Activated naive CD4-positive, alpha-beta T cell treated with anti-CD3 and anti-CD28 coated beads, Interleukin-2, amount 10 ng/mL, durations not matched to agents 7 days and 5 days (primary cell): Measurements from ENCODE around the gene HNRNPR.
"Not testable (repeated sequence)": the region's sequence is repeated elsewhere in the genome, so short reads cannot be mapped to it uniquely, and the experiment has no call there.

Source experiments
- CTCF ChIA-PET: fragments of 350-600 bp; sonication (Branson Sonifier 250); formaldehyde crosslinking; loops from one replicate; lab custom pipeline; 2021; ENCODE audit warnings: antibody characterized with exemption; lab: Charles Lee
- DNase-seq: peaks from one replicate; pipeline ENCODE4 v3.0.0-alpha.2; 2020
- H3K27ac Mint-ChIP-seq: one replicate; pipeline ENCODE4 v1.8.0; 2021; ENCODE audit warnings: mild to moderate bottlenecking, moderate library complexity, mixed read lengths
- H3K27me3 Mint-ChIP-seq: one replicate; pipeline ENCODE4 v1.8.0; 2021; ENCODE audit warnings: mild to moderate bottlenecking, mixed read lengths
- H3K36me3 Mint-ChIP-seq: one replicate; pipeline ENCODE4 v1.8.0; 2021; ENCODE audit warnings: mixed read lengths
- H3K4me1 Mint-ChIP-seq: one replicate; pipeline ENCODE4 v1.8.0; 2021; ENCODE audit warnings: mixed read lengths
- H3K4me3 Mint-ChIP-seq: one replicate; pipeline ENCODE4 v1.8.0; 2021; ENCODE audit warnings: mild to moderate bottlenecking, moderate library complexity, mixed read lengths
- H3K9me3 Mint-ChIP-seq: one replicate; pipeline ENCODE4 v1.8.0; 2021; ENCODE audit warnings: mixed read lengths

The HNRNPR gene

GRCh38 chr1:23374079-23374735 is 30.1 kb upstream of the HNRNPR start:
- H3K4me3 Mint-ChIP-seq, H3K36me3 Mint-ChIP-seq, H3K9me3 Mint-ChIP-seq, H3K27ac Mint-ChIP-seq, DNase-seq, CTCF ChIA-PET, H3K27me3 Mint-ChIP-seq: not testable (repeated sequence)
- peaks cover 20% of the 10 kb centered on the region for H3K4me1 Mint-ChIP-seq

GRCh38 chr1:23371987-23372880 is 28.1 kb upstream of the HNRNPR start:
- Mint-ChIP-seq H3K36me3 (peaks cover 10% of the 10 kb centered on the region), H3K4me3 (no peak overlapping the region), H3K27me3 (no peaks in the 10 kb centered on the region), H3K9me3 (no peaks in the 10 kb centered on the region), H3K27ac (no peak overlapping the region), H3K4me1 (peaks cover 27% of the 10 kb centered on the region)
- no peak for DNase-seq
- CTCF ChIA-PET, result no interaction called here

- Mint-ChIP-seq H3K4me3 (no peak overlapping the region), H3K4me1 (peaks cover 39% of the 10 kb centered on the region), H3K27me3 (no peaks in the 10 kb centered on the region), H3K9me3 (peaks cover 11% of the 10 kb centered on the region), H3K27ac (no peak overlapping the region), H3K36me3 (peaks cover 22% of the 10 kb centered on the region)
- CTCF ChIA-PET, result no interaction called here
- no peak for DNase-seq
Measured at GRCh38 chr1:23370709-23371584, 26.9 kb upstream of the HNRNPR start.

- CTCF ChIA-PET, result no interaction called here
- H3K36me3 Mint-ChIP-seq, result peaks cover 25% of the 10 kb centered on the region
- no peaks in the 10 kb centered on the region for H3K27me3 Mint-ChIP-seq
- no peak for DNase-seq
- peaks cover 40% of the 10 kb centered on the region for H3K4me1 Mint-ChIP-seq
- H3K4me3 Mint-ChIP-seq, result peak overlapping the region; percentile 97
- peak overlapping the region; percentile 45 for H3K27ac Mint-ChIP-seq
- peaks cover 13% of the 10 kb centered on the region for H3K9me3 Mint-ChIP-seq
Measured at GRCh38 chr1:23370330-23370708, 26.2 kb upstream of the HNRNPR start.

- Mint-ChIP-seq H3K36me3 (peaks cover 32% of the 10 kb centered on the region), H3K4me3 (peak within 1 kb of the TSS; percentile 97), H3K9me3 (peaks cover 17% of the 10 kb centered on the region), H3K27ac (peak within 1 kb of the TSS; percentile 98), H3K27me3 (no peaks in the 10 kb centered on the region), H3K4me1 (peaks cover 40% of the 10 kb centered on the region)
- DNase-seq, result peak; percentile 52
- CTCF ChIA-PET, result no interaction called here
Measured at GRCh38 chr1:23369335-23370013, 25.4 kb upstream of the HNRNPR start, which contains the start of gene ZNF436. Gene ZNF436 (minus strand): TSS chr1:23369836. CDS start chr1:23368005, 1,831 bp downstream.

GRCh38 chr1:23368562-23369334 is 24.7 kb upstream of the HNRNPR start:
- peak; percentile 91 for DNase-seq
- Mint-ChIP-seq H3K27ac (peak overlapping the region; percentile 98), H3K4me3 (peak overlapping the region; percentile 97), H3K9me3 (peaks cover 19% of the 10 kb centered on the region), H3K27me3 (no peaks in the 10 kb centered on the region), H3K36me3 (peaks cover 35% of the 10 kb centered on the region), H3K4me1 (peaks cover 40% of the 10 kb centered on the region)
- CTCF ChIA-PET, result interaction anchor here (0.8 to 1.5 kb wide), 6 partner anchors 23 to 189 kb away, joined by 3 to 7 read pairs (median 4); partner anchors contain the start of gene HNRNPR

GRCh38 chr1:23367791-23368561 is 23.9 kb upstream of the HNRNPR start:
- peak; percentile 99 for DNase-seq
- Mint-ChIP-seq H3K36me3 (peaks cover 42% of the 10 kb centered on the region), H3K27me3 (no peaks in the 10 kb centered on the region), H3K4me3 (peak overlapping the region; percentile 97), H3K27ac (peak overlapping the region; percentile 98), H3K9me3 (peaks cover 24% of the 10 kb centered on the region), H3K4me1 (peaks cover 40% of the 10 kb centered on the region)
- CTCF ChIA-PET, result interaction anchor here (0.8 to 1.5 kb wide), 6 partner anchors 22 to 190 kb away, joined by 3 to 7 read pairs (median 4); partner anchors contain the start of gene HNRNPR

GRCh38 chr1:23367451-23367790 is 23.3 kb upstream of the HNRNPR start:
- peak overlapping the region; percentile 98 for H3K27ac Mint-ChIP-seq
- DNase-seq, result no peak
- H3K9me3 Mint-ChIP-seq, result peaks cover 29% of the 10 kb centered on the region
- CTCF ChIA-PET, result interaction anchor here (1.3 to 1.5 kb wide), 2 partner anchors 23 to 37 kb away, joined by 6 to 7 read pairs; partner anchors contain the start of gene HNRNPR
- H3K27me3 Mint-ChIP-seq, result no peaks in the 10 kb centered on the region
- H3K4me1 Mint-ChIP-seq, result peaks cover 40% of the 10 kb centered on the region
- peak overlapping the region; percentile 97 for H3K4me3 Mint-ChIP-seq
- H3K36me3 Mint-ChIP-seq, result peaks cover 47% of the 10 kb centered on the region

- H3K27ac Mint-ChIP-seq, result no peak overlapping the region
- no peaks in the 10 kb centered on the region for H3K27me3 Mint-ChIP-seq
- peaks cover 53% of the 10 kb centered on the region for H3K36me3 Mint-ChIP-seq
- peaks cover 37% of the 10 kb centered on the region for H3K9me3 Mint-ChIP-seq
- peak overlapping the region; percentile 97 for H3K4me3 Mint-ChIP-seq
- CTCF ChIA-PET, result interaction anchor here (1.8 kb wide), 1 partner anchor 37 kb away, joined by 3 read pairs; no protein-coding TSS in a partner anchor
- peaks cover 40% of the 10 kb centered on the region for H3K4me1 Mint-ChIP-seq
- DNase-seq, result no peak
Measured at GRCh38 chr1:23366598-23366997, 22.5 kb upstream of the HNRNPR start.

GRCh38 chr1:23366146-23366545 is 22.1 kb upstream of the HNRNPR start:
- CTCF ChIA-PET, result interaction anchor here (1.8 kb wide), 1 partner anchor 37 kb away, joined by 3 read pairs; no protein-coding TSS in a partner anchor
- Mint-ChIP-seq H3K9me3 (peaks cover 42% of the 10 kb centered on the region), H3K27me3 (no peaks in the 10 kb centered on the region), H3K36me3 (peaks cover 58% of the 10 kb centered on the region), H3K4me3 (no peak overlapping the region), H3K4me1 (peaks cover 38% of the 10 kb centered on the region), H3K27ac (no peak overlapping the region)
- no peak for DNase-seq

GRCh38 chr1:23362218-23362713 is 18.2 kb upstream of the HNRNPR start:
- no peak for DNase-seq
- CTCF ChIA-PET, result interaction anchor here (1.3 kb wide), 1 partner anchor 170 kb away, joined by 4 read pairs; no protein-coding TSS in a partner anchor
- peaks cover 73% of the 10 kb centered on the region for H3K36me3 Mint-ChIP-seq
- H3K4me1 Mint-ChIP-seq, result peaks cover 14% of the 10 kb centered on the region
- H3K9me3 Mint-ChIP-seq, result peaks cover 74% of the 10 kb centered on the region
- H3K4me3 Mint-ChIP-seq, result no peak overlapping the region
- H3K27ac Mint-ChIP-seq, result no peak overlapping the region
- H3K27me3 Mint-ChIP-seq, result no peaks in the 10 kb centered on the region

GRCh38 chr1:23358310-23358875 is 14.3 kb upstream of the HNRNPR start:
- Mint-ChIP-seq H3K4me1 (peaks cover 5% of the 10 kb centered on the region), H3K4me3 (no peak overlapping the region), H3K36me3 (peaks cover 46% of the 10 kb centered on the region), H3K27me3 (no peaks in the 10 kb centered on the region), H3K9me3 (peaks cover 63% of the 10 kb centered on the region), H3K27ac (no peak overlapping the region)
- DNase-seq, result no peak
- CTCF ChIA-PET, result no interaction called here
